NK-92 treated with Interleukin-12 subunit alpha and Interleukin-12 subunit beta, amount 100 ng/mL, for 24 hours (cell line): Measurements from ENCODE around the gene PSMB2.

Experiments
- DNase-seq: peaks from one replicate; lab custom pipeline; 2025; lab: John Stamatoyannopoulos, UW

PSMB2 gene

DNA sequence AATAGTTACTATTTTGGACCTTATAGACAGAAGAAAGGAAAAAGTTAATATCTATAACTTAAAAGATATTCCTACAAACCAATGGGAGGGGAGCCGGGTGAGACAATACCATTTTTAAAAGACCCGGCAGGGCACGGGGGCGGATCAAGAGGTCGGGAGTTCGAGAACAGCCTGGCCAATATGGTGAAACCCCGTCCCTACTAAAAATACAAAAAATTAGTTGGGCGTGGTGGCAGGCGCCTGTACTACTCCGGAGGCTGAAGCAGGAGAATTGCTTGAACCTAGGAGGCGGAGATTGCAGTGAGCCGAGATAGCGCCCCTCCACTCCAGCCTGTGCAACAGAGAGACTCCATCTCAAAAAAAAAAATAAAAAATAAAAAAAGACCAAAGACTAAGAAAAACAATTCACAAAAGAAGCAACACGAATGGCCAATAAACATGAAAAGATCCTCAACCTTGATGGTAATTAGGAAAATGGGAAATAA, 1.2 kb upstream of the PSMB2 start:
- no peak for DNase-seq

DNA sequence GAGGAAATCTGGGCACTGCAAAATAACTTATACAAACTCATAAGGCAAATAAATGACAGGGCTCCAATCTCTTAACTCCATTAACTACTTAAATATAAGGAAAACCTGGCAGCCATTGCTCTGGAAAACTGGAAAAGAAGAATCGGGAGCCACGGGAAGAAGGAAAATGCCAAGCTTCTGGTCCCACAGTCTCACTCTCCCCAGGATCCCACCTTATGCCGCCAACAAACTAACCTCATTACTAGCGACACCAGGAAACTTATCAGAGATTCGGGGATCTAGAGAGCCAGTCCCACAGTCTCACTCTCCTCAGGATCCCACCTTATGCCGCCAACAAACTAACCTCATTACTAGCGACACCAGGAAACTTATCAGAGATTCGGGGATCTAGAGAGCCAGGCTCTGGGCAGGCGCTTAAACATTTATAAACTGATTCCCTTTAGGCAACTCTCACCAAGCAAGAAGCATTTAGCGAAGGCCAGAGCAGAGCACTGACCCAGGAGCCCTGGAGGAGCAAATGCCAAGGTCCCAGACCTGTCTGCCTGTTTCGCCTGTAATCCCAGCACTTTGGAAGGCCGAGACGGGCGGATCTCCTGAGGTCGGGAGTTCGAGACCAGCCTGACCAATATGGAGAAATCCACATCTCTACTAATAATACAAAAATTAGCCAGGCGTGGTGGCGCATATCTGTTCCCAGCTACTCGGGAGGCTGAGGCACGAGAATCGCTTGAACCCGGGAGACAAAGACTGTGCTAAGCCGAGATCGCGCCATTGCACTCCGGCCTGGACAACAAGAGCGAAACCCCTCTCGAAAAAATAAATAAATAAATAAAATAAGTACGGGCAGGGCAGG, 720 bp downstream of the PSMB2 start:
- DNase-seq = no peak

DNA sequence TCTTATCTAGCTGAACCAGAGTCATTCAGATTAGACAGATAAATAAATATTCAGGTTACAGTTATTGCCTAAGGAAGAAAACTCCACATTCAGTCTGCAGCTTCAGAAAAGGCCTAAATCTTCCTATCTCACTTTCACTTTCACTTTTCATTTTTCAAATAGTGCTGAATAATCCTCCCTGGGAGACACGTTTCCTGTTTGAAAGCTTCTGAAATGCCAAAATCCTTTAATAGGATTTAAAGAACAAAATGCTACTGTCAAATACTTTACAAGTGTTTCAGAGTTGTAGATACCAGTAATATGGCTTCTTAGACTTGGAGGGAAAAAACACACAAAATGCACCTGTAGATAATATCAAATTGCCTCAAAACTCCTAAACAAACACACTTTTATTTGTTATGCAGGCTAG, 3.9 kb downstream of the PSMB2 start:
- no peak for DNase-seq

DNA sequence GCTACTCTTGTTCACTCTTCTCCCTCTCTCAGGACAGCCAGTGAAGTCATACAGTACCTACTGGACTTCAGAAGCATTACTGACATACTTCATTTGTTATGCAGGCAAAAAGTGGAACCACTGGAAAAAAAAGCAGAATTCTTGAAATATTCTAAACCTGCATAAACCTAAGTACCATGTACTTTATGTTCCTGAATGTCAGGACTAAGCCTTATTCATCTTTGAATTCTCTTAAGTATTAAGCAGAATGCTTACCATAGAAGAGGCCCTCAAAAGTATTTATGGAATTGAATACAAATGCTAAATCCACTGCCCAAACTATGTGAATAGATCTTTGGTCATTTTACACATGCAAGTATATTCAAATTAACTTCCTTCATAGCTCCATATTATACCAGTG, 7.8 kb downstream of the PSMB2 start:
- DNase-seq = no peak

DNA sequence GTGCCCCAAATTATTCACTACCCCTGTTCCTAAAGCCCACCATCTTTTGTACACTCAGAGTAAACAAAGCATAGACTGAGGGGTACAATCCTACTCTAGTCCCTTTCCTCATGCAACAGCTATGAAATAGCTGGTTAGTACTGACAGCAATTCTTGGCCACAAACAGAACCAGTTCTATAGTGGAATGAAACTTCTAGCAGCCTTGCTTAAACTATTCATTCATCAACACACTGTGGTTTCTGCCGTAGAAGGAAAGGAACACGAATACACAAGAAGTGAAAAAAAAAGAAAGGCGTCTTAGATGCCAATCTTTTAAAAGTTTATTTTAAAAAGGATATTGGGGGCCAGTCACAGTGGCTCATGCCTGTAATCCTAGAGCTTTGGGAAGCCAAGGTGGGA, 9.9 kb downstream of the PSMB2 start:
- no peak for DNase-seq

DNA sequence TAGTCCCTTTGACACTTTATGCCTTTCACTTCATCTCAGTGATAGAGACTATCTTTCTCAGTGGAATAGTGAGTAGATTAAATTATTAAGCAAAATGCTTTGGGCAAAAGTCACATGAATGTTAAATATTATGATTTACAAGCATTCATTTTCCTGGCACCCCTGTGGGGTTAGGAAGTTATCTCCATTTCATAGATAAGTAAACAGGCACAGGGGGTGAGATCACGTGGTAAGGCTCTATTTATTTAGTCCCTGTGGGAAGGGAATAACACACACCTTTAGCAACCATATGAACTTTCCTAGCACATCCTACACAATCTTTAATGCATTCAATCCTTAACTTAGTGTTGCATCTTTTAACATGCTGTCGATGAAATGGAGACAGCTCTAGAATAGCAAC, 12.3 kb downstream of the PSMB2 start:
- DNase-seq = no peak

DNA sequence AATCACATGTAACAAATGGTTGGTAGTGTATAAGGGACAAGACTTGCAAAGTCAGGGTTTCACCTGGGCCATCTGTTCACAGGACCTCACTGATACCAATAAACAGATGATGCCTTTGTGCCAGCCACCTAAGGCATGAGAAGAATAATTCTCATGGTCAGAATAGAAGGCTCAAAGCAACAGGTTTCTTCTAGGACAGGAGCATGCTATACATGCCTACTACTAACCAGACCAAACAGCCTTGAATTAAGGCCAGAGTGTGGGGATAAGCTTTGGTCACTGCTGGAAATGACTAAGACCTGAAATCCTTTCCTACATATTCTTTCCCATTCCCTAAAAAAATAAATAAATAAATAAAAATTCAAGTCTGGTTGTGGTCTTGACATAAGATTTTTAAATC, 17.5 kb downstream of the PSMB2 start:
- DNase-seq = no peak

DNA sequence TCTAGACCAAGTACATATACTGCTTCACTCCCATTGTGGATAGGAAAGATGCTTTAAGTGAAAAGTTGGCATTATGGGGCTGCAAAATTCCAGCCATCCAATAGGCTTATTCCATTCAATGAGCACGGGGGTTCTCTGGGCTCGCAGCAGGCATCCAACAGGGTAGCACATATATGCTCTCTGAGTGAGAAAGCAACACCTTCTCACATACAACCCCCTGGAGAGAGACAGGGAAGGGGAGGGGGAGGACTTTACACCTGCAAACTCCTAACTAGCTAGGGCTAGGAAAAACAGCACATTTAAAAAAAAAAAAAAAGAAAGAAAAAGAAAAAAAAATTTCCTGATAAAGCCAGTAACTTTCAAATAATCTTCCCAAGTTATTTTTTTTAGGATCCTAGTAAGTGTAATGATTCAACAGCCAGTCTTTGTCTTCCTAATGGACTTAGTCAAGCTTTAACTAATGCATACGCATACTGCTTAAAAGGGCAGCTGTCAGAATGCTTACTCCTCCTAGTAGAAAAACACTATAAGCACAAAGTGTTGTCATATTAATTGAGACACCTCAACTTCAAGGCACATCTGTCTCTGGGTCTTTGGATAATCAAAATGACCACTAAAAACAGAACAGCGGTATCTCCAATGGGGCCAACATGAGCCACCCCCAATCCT, 18.7 kb downstream of the PSMB2 start:
- no peak for DNase-seq

DNA sequence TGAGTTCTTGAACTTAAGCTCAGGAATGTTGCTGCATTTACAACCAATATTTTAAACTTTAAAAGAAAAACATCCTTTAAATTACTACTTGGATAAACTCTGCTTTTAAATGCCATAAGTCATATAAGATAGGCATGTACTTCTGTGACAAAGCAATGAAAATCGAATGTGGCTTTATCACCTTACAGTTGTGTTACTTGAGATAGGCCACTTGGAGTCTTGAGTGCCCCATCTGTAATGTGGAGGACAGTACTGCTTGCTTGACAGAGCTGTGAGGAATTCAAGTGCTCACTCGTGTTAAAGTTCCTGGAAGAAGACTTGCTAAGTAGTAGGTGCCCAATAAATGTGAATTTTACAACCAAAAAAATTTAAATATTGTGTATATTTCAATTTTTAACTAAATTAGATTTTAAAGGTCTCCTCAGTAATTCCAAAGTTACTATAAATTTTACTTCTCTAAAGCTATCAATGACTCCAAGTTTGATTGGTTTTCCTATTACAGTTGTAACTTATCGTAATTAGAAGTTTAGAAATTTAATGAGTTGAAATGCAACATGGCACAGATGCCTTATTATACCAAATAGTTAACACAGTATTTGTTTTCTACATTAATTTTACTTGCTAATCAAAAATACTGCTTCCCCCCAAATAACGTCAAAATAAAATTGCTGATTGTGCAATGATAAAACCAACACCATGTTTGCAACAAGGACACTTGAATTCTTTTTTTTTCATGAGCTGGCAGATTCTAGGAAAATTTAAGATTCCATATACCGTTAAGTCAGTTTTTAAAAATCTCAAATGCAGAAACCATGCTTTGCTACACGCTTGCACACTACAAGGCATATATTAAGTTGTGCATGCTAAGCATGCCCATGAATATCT, 21.8 kb downstream of the PSMB2 start:
- no peak for DNase-seq

DNA sequence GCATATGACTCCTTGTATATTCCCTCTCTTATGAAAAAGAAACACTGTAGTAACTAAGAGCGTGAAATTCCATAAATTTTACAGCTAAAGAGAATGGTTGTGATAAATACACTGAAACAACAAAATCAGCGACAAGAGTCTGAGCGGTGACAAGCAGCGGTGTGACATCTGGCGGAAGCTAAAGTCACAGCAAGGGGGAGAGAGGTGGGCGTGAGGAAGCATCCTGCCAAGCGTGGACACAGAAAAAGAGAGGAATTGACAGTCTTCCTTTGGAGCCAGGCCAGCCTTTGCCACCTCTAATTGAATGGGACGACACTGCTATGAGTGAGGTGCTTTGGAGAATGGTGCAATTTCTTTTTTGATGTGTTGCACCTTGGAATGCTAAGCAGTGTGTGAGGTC, 25.9 kb downstream of the PSMB2 start:
- DNase-seq = no peak

DNA sequence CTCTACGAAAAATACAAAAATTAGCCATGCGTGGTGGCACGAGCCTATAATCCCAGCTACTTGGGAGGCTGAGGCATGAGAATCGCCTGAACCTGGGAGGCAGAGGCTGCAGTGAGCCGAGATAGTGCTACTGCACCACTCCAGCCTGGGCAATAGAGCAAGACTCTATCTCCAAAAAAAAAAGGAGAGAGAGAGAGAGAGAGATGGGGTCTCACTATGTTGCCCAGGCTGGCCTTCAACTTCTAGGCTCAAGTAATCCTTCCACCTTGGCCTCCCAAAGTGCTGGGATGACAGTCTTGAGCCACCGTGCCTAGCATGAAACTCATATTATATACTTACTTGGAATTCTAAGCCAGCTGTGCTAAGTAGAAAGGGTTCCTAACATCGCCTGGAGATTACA, 29.7 kb downstream of the PSMB2 start:
- DNase-seq = no peak

DNA sequence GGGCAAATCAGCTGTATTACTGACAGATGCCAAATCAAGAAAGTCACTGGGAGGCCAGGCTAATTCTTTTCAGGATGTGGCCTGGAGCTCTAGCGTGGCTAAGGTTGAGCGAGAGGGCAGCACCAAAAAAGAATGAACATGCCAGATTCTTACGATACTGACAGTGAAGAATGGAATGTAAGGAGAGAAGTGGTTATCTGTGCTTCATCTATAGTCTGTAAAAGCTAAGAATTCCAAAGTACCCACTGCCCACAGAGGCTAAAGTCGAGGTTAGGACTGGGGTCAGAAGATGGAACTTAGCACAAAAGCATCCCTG, 35.5 kb downstream of the PSMB2 start:
- no peak for DNase-seq

DNA sequence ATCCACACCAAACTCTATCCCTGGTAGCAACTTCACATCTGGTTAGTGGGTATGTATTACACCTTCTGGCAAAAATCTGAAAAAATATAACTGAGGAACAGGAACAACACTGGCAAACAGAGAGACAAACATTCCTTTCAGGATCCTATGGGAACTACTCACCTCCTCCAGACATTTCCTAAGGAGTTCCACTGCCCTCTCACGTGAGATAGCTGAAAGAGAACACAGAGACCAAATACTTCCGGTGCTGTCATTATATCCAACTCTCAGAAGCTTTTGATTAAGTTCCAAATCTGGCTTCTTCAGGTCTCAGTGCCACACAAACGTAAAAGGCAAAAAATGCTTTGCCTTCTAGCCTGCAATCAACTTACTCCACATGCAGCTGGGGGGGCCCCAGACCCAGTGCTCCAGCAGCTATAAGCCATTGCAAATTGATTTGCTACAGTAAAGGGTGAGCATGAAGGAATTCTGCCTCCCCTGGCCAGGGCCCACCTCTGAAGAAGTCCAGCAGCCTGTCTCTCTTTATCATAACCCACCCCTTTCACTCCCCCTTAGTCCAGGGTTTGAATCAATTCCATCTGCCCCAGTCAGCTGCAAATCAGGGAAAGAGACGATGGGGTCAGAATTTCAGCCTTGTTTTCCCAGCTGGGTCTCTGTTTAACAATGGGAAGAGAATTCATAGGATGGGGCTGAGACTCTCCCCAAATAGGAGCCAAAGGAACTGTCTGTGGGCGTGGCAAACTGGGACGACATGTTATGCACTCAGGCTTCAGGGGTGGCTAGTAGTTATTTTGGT, 36.1 kb downstream of the PSMB2 start:
- no peak for DNase-seq

DNA sequence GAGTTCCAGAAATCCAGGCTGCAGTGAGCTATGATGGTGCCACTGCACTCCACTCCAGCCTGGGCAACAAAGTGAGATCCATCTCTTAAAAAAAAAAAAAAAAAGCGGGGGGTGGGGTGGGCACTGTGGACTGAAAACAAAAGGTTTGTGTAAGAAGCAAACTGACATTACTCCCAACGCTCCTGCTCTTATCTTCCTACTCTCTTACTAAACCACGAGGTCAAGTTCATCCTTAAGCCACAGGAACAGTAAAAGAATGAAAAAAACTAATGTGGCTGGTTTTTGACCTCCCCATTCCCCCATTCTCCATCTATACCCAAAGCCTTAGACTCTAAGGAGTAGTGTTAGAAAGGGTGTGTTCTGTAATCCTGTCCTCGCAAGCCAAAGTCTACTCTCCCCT, 37.4 kb downstream of the PSMB2 start:
- DNase-seq = no peak

DNA sequence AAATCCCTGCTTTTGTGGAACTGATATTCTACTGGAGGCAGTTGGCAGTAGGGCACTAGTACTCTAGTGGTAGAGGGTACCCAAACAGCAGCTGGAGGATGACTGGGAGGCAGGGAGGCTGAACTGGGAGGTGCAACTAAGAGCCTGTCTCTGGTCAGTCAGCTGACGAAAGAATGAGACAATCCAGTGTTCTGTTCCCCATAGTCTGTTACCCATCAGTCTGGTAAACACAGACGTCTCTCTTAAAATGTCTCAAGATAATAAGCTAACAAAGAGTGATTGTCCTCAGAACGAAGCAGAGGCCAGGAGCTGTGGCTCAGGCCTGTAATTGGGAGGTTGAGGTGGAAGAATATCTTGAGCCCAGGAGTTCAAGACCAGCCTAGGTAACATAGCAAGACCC, 37.9 kb downstream of the PSMB2 start:
- DNase-seq = no peak

DNA sequence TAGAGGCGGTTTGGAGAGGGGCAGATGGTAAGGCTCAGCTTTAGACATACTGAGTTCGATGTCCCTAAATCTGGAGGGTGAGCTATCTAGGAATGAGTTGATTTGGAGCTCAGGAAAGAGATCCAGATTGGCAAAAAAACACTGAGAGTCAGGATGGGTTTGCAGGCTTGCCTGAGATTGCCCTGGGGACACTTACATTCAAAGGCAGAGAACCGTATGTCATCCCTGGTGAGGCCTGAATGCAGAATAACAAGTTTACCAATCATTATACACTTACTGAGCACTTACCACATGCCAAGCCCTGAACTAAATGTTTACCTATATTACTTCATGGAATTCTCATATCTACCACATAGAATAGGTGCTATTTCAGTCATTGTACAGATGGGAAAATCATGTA, 40.7 kb downstream of the PSMB2 start:
- no peak for DNase-seq

DNA sequence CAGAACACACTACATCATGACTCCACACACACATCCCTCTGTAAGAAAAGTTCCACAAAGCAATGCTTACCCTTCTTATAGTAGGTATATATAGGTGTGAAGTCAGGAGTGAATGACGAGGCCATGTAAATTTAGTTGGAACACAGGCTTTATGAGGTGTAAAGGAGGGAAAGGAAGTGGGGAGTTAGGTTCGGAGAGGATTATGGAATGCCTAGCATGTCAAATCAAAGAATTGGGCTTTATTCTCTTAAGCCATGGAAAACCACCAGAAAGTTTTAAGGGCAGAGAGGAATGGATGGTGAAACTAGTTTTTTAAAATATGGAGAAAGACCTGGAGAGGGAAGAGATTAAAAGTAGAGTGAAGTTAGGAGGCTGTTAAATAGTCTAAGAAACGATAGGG, 41.9 kb downstream of the PSMB2 start:
- no peak for DNase-seq

DNA sequence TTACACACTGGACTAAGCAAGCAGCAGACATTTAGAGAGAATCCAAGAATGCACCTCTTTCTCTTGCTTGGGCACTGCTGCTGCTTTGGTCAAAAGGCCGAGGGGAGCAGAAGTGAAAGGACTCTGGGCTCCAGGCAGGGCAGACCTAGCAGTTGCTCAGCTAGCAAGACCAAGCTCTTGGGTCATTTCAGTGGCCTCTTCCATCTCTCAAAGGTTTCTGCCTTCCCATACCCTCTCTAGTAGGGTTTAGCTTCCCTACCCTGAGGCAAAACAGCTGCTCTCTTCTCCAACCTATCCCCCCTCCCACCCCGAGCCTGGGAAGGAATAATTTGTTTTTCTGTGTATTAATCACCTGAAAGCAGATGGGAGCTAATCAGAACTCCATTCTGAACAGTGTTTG, 42.4 kb downstream of the PSMB2 start:
- DNase-seq = no peak

DNA sequence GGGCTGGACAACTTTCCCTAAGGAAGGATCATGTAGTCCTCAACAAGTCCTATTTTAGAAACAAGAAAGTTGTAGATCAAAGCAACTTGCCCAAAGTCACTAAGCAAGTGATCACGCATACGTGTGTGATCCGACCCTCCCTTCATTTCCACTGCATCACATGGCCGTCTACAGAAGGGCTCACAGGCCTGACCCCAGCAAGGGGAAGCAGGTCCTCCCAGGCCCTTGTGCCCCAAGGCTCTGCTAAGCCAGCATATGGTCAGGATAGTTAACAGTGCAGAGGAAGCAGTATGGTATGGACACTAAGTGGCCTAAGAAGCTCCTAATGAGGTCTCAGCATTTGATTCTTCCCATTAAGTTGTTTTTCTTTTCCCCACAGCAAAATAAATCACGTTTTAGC, 43.5 kb downstream of the PSMB2 start:
- DNase-seq = no peak

DNA sequence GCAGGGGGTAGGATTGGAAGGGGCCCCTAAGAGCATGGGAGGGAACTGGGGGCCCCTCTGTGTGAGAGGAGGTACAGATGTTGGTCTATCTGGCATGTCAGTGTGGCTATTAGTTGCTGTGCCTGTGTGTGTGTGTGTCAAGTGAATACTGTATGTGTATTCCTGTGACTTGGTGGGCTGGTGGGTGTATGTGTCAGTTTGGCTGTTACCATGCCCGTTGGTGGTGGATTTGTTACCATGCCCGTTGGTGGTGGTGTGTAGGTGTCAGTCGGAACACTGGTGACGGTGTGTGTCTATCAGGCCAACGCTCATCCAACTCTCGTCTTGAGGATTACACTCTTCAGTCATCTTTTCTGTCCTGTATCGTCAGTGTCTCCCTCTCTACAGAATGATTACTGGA, 45.6 kb downstream of the PSMB2 start:
- no peak for DNase-seq

DNA sequence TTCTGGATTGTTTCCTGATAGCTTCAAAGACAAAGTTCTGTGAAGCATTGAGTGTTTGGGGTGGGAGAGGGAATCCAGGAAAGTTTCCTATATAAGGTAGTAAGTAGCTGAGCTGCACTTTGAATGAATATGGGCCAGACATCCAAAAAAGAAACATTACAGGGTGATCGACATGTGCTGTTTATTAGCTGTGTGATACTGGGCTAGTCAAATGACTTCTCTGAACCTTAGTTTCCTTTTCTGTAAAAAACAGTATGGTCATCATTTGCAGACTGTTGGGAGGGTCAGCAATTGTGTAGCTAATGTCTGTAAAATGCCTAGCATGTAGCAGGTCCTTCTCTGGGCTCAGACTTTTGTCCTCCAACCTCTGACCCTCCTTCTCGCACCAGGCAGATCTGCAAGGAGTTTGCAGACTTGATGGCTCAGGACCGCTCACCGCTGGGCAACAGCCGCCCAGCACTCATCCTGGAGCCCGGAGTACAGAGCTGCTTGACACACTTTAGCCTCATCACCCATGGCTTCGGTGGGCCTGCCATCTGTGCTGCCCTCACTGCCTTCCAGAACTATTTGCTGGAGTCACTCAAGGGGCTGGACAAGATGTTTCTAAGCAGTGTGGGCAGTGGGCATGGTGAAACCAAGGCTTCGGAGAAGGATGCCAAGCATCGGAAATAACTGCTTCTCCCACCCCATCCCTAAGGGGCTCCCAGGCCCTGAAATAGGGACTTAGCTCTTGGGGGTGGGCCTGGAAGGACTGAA, 47.1 kb downstream of the PSMB2 start:
- no peak for DNase-seq
